ENCODE measurements around the gene SPAG16. TPM values are rescaled to one million over a fixed set of nuclear protein-coding genes. Genes with fewer than 3 reads are reported as not detected.

The SPAG16 gene
- total RNA-seq, 4 donors from 2014 or later: 34.1 to 59.3 (median 46.8) TPM

- WGBS, 2 donors: 89 to 94% methylated on average over 4 of the region's 4 CpGs
- intact Hi-C loops (cut with DNase I): no loop called here
- TF ChIP-seq POLR2A (IDR thresholded peaks at IDR 0.05) (no peak), CTCF (IDR thresholded peaks at IDR 0.05) (no peak)
These were observed 812.0 kb downstream of the SPAG16 start for GRCh38 chr2:214096208-214096715.

GRCh38 chr2:214098811-214099210, 814.5 kb downstream of the SPAG16 start:
- DNase-seq: peak in 1 of 2 donors; percentile 8
- Histone ChIP-seq H3K4me3 (replicated peaks in 1 of 3) (no peak overlapping the region), H3K9me3 (no peaks in the 10 kb centered on the region), H3K27me3 (no peaks in the 10 kb centered on the region), H3K36me3 (no peaks in the 10 kb centered on the region), H3K27ac (no peak overlapping the region), H3K4me1 (no peaks in the 10 kb centered on the region)
- 3 to 11% methylated on average over 1 of the region's 1 CpG for WGBS, 2 donors
- TF ChIP-seq POLR2A (IDR thresholded peaks at IDR 0.05) (no peak), CTCF (IDR thresholded peaks at IDR 0.05) (no peak)
- intact Hi-C loops (cut with DNase I): no loop called here

More at GRCh38 chr2:214096208-214096715, 812.0 kb downstream of the SPAG16 start:
- DNase-seq: no peak
- Histone ChIP-seq H3K36me3 (no peaks in the 10 kb centered on the region), H3K9me3 (no peaks in the 10 kb centered on the region), H3K4me1 (no peaks in the 10 kb centered on the region), H3K4me3 (replicated peaks in 1 of 3) (no peak overlapping the region), H3K27me3 (no peaks in the 10 kb centered on the region), H3K27ac (no peak overlapping the region)

GRCh38 chr2:214100488-214100887, 816.2 kb downstream of the SPAG16 start:
- no peak overlapping the region for H3K4me3 ChIP-seq (replicated peaks in 1 of 3)
- DNase-seq: no peak
- no peak overlapping the region for H3K27ac ChIP-seq
- no peaks in the 10 kb centered on the region for H3K9me3 ChIP-seq
- H3K4me1 ChIP-seq: no peaks in the 10 kb centered on the region
- H3K36me3 ChIP-seq: no peaks in the 10 kb centered on the region
- no peak for TF ChIP-seq POLR2A (IDR thresholded peaks at IDR 0.05)
- no peak for TF ChIP-seq CTCF (IDR thresholded peaks at IDR 0.05)
- 85 to 89% methylated on average over 4 of the region's 4 CpGs for WGBS, 2 donors
- intact Hi-C loops (cut with DNase I): no loop called here
- no peaks in the 10 kb centered on the region for H3K27me3 ChIP-seq

- Histone ChIP-seq H3K27me3 (no peaks in the 10 kb centered on the region), H3K9me3 (no peaks in the 10 kb centered on the region), H3K27ac (no peak overlapping the region), H3K4me3 (replicated peaks in 1 of 3) (no peak overlapping the region), H3K4me1 (no peaks in the 10 kb centered on the region), H3K36me3 (no peaks in the 10 kb centered on the region)
- intact Hi-C loops (cut with DNase I): no loop called here
- DNase-seq: peak; percentile 41 to 61
- WGBS, 2 donors: 22 to 25% methylated on average over 5 of the region's 5 CpGs
- TF ChIP-seq POLR2A (IDR thresholded peaks at IDR 0.05) (no peak), CTCF (IDR thresholded peaks at IDR 0.05) (no peak)
These were observed 819.2 kb downstream of the SPAG16 start for GRCh38 chr2:214103276-214104001.

GRCh38 chr2:214104219-214104618, 820.0 kb downstream of the SPAG16 start:
- H3K4me1 ChIP-seq: no peaks in the 10 kb centered on the region
- H3K27ac ChIP-seq: no peak overlapping the region
- H3K4me3 ChIP-seq (replicated peaks in 1 of 3): no peak overlapping the region
- H3K9me3 ChIP-seq: no peaks in the 10 kb centered on the region
- WGBS, 2 donors: 85 to 89% methylated on average over 3 of the region's 3 CpGs
- H3K27me3 ChIP-seq: no peaks in the 10 kb centered on the region
- DNase-seq: no peak
- intact Hi-C loops (cut with DNase I): no loop called here
- no peak for TF ChIP-seq POLR2A (IDR thresholded peaks at IDR 0.05)
- no peak for TF ChIP-seq CTCF (IDR thresholded peaks at IDR 0.05)
- no peaks in the 10 kb centered on the region for H3K36me3 ChIP-seq
